ENCODE data around the gene TSSC4.

Gene TSSC4

DNA sequence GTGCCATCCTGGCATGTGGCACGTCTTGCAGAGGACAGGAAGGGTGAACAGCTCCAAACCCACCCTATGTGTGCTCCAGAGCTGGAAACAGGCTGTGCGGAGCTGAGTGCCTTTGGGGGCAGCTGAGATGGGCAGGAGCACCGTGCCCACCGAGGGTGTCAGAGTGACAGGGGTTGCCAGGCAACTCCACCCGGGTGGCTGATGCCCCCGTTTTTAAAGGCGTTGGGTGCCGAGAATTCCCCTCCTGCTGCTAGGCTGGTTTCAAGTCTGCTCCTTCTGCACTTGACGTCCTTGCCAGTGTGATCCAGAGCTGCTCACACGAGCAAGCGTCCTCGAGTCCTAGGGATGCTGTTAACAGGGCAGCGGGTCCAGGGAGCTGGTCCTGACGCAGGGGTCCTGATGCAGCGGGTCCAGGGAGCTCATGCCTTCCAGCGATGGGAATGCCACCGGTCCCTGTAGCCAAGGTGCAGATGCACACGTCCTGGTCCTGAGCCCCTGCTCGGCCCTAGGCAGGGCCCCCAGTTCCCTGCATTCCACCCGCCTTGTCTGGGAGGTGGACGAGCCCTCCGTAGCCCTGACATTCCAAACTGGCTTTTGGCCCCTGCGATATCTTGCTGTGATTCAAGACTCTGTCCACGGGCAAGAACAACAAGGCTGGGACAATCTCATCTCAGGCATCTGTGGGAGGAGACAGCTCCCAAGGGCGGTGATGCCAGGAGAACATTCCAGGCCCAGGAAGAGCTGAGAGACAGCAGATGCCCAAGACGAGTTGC, 49.2 kb downstream of the TSSC4 start:
- H3K4me1 ChIP-seq (ENCODE audit: low read length), result no peaks in the 10 kb centered on the region
- H4K20me1 ChIP-seq (ENCODE audit: insufficient read depth, low read length), result no peaks in the 10 kb centered on the region
- no peaks in the 10 kb centered on the region for H3K27me3 ChIP-seq (ENCODE audit: low read depth, low read length)
- no peak overlapping the region for H2AFZ ChIP-seq (ENCODE audit: low read depth, low read length)
- H3K9ac ChIP-seq (ENCODE audit: low read length), result no peak overlapping the region
- TF ChIP-seq EZH2phosphoT487 (IDR thresholded peaks at IDR 0.05; ENCODE audit: low read depth), result no peak
- TF ChIP-seq, protein P1, sequence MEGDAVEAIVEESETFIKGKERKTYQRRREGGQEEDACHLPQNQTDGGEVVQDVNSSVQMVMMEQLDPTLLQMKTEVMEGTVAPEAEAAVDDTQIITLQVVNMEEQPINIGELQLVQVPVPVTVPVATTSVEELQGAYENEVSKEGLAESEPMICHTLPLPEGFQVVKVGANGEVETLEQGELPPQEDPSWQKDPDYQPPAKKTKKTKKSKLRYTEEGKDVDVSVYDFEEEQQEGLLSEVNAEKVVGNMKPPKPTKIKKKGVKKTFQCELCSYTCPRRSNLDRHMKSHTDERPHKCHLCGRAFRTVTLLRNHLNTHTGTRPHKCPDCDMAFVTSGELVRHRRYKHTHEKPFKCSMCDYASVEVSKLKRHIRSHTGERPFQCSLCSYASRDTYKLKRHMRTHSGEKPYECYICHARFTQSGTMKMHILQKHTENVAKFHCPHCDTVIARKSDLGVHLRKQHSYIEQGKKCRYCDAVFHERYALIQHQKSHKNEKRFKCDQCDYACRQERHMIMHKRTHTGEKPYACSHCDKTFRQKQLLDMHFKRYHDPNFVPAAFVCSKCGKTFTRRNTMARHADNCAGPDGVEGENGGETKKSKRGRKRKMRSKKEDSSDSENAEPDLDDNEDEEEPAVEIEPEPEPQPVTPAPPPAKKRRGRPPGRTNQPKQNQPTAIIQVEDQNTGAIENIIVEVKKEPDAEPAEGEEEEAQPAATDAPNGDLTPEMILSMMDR (IDR thresholded peaks at IDR 0.05; ENCODE audit: low read depth, low read length), result no peak
- H3K9me3 ChIP-seq (ENCODE audit: insufficient read depth, low read length), result no peaks in the 10 kb centered on the region
- no peak overlapping the region for H3K4me2 ChIP-seq (ENCODE audit: low read length)
- no peak overlapping the region for H3K27ac ChIP-seq (ENCODE audit: low read length)
- no peaks in the 10 kb centered on the region for H3K36me3 ChIP-seq (replicated peaks; ENCODE audit: low read depth, low read length)
- H3K4me3 ChIP-seq (ENCODE audit: low read length), result no peak overlapping the region
- H3K79me2 ChIP-seq (ENCODE audit: low read length), result no peaks in the 10 kb centered on the region

DNA sequence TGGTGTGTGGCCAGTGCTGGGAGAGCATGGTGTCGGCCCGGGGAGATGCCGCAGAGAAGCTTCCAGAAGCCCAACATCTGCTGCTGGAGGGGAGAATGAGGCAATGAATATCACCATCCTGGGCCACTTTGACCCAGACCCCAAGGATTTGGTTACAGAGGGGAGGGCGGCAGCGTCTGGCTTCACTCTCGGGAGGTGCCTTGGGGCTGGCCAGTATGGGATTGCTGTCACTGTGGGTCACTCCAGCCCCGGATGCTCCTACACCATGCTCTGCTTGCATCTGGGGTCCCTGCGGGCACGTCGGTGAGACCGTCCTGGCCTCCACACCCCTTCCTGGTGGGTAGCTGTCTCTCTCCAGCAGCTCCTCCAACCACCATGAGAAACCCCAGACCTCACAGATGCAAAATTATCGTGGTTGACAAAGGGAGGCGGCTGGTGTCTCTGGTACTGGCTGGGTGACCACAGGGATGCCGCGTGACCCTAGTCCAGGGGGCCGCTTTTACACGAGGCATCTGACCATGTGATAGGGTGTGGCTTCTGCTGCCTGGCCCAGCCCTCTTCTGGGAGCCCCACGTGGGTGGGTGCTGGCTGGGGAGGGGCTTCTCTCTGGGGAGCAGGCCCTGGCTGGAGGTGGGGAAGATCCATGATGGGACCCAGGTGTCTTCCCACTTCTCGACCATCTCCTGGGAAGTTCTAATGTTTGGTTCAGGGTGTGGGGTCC, 49.9 kb downstream of the TSSC4 start:
- no peaks in the 10 kb centered on the region for H3K9me3 ChIP-seq (ENCODE audit: insufficient read depth, low read length)
- no peak overlapping the region for H3K4me2 ChIP-seq (ENCODE audit: low read length)
- no peaks in the 10 kb centered on the region for H3K79me2 ChIP-seq (ENCODE audit: low read length)
- H3K9ac ChIP-seq (ENCODE audit: low read length), result no peak overlapping the region
- no peak overlapping the region for H3K4me3 ChIP-seq (ENCODE audit: low read length)
- H4K20me1 ChIP-seq (ENCODE audit: insufficient read depth, low read length), result no peaks in the 10 kb centered on the region
- no peak overlapping the region for H2AFZ ChIP-seq (ENCODE audit: low read depth, low read length)
- no peaks in the 10 kb centered on the region for H3K4me1 ChIP-seq (ENCODE audit: low read length)
- no peaks in the 10 kb centered on the region for H3K27me3 ChIP-seq (ENCODE audit: low read depth, low read length)
- TF ChIP-seq EZH2phosphoT487 (IDR thresholded peaks at IDR 0.05; ENCODE audit: low read depth), result no peak
- TF ChIP-seq, protein P1 (IDR thresholded peaks at IDR 0.05; ENCODE audit: low read depth, low read length), result no peak
- H3K36me3 ChIP-seq (replicated peaks; ENCODE audit: low read depth, low read length), result no peaks in the 10 kb centered on the region
- H3K27ac ChIP-seq (ENCODE audit: low read length), result no peak overlapping the region

DNA sequence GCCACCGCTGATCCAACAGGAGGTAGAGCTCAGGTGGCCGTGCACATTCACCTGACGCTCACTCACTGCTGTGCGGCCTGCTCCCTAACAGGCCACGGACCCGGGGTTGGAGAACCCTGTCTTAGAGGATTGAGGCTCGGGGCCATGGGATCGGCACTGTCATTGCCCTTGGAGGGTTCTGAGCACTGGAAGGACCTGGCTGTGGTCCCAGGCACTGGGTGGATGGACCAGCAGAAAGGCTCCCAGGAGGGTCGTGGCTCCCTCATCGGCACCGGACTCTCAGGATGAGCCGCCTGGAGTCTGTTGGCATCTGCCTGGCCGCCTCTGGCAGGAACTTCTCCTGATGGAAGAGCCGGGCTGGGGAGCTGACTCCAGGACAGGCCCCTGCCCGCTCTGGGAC, 50.8 kb downstream of the TSSC4 start:
- H3K9me3 ChIP-seq (ENCODE audit: insufficient read depth, low read length), result no peaks in the 10 kb centered on the region
- H3K36me3 ChIP-seq (replicated peaks; ENCODE audit: low read depth, low read length), result no peaks in the 10 kb centered on the region
- no peak overlapping the region for H2AFZ ChIP-seq (ENCODE audit: low read depth, low read length)
- no peak overlapping the region for H3K4me3 ChIP-seq (ENCODE audit: low read length)
- H3K79me2 ChIP-seq (ENCODE audit: low read length), result no peaks in the 10 kb centered on the region
- no peak overlapping the region for H3K9ac ChIP-seq (ENCODE audit: low read length)
- TF ChIP-seq, protein P1 (IDR thresholded peaks at IDR 0.05; ENCODE audit: low read depth, low read length), result no peak
- no peak for TF ChIP-seq EZH2phosphoT487 (IDR thresholded peaks at IDR 0.05; ENCODE audit: low read depth)
- no peaks in the 10 kb centered on the region for H3K4me1 ChIP-seq (ENCODE audit: low read length)
- no peaks in the 10 kb centered on the region for H3K27me3 ChIP-seq (ENCODE audit: low read depth, low read length)
- no peak overlapping the region for H3K27ac ChIP-seq (ENCODE audit: low read length)
- no peaks in the 10 kb centered on the region for H4K20me1 ChIP-seq (ENCODE audit: insufficient read depth, low read length)
- H3K4me2 ChIP-seq (ENCODE audit: low read length), result no peak overlapping the region

DNA sequence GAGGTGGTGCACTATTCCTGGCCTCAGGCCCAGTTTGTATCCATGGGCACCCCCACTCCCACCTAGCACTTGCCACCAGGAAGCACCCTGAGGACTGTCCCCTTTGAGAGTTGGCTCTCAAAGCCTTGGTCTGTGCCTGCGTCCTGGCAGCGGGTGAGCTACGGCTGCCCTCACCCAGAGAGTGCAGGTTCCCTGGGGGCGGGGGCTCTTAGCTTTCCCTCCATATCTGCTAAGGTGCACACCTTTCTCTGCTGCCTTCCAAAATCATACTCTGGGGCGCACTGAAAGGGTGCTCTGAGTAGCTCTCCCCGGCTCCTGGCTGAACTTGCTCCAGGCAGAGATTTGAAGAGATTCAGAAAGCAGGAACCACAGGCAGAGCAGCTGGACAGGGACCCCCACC, 51.4 kb downstream of the TSSC4 start:
- H3K4me3 ChIP-seq (ENCODE audit: low read length), result no peak overlapping the region
- TF ChIP-seq EZH2phosphoT487 (IDR thresholded peaks at IDR 0.05; ENCODE audit: low read depth), result no peak
- TF ChIP-seq, protein P1 (IDR thresholded peaks at IDR 0.05; ENCODE audit: low read depth, low read length), result no peak
- H2AFZ ChIP-seq (ENCODE audit: low read depth, low read length), result no peak overlapping the region
- H3K9me3 ChIP-seq (ENCODE audit: insufficient read depth, low read length), result no peaks in the 10 kb centered on the region
- H3K4me2 ChIP-seq (ENCODE audit: low read length), result no peak overlapping the region
- H4K20me1 ChIP-seq (ENCODE audit: insufficient read depth, low read length), result no peaks in the 10 kb centered on the region
- no peaks in the 10 kb centered on the region for H3K36me3 ChIP-seq (replicated peaks; ENCODE audit: low read depth, low read length)
- no peak overlapping the region for H3K27ac ChIP-seq (ENCODE audit: low read length)
- H3K27me3 ChIP-seq (ENCODE audit: low read depth, low read length), result no peaks in the 10 kb centered on the region
- no peaks in the 10 kb centered on the region for H3K79me2 ChIP-seq (ENCODE audit: low read length)
- no peaks in the 10 kb centered on the region for H3K4me1 ChIP-seq (ENCODE audit: low read length)
- H3K9ac ChIP-seq (ENCODE audit: low read length), result no peak overlapping the region
